Ishikawa (cell line): ENCODE results near the gene TBC1D24.

ENCODE experiments used
- CEBPB ChIP-seq: IDR thresholded peaks from 2 replicates; pipeline ENCODE4 v1.6.1; 2012
- CREB1 ChIP-seq: IDR thresholded peaks from 2 replicates; pipeline ENCODE4 v1.6.1; 2012; ENCODE audit warnings: low read depth
- EGR1 ChIP-seq: IDR thresholded peaks from 2 replicates; pipeline ENCODE4 v1.6.1; 2012
- EP300 ChIP-seq: IDR thresholded peaks from 2 replicates; pipeline ENCODE4 v1.6.1; 2012; ENCODE audit warnings: borderline replicate concordance
- FOXM1 ChIP-seq: IDR thresholded peaks from 2 replicates; pipeline ENCODE4 v1.6.1; 2012; ENCODE audit warnings: low read depth, borderline replicate concordance
- MAX ChIP-seq: IDR thresholded peaks from 2 replicates; pipeline ENCODE4 v1.6.1; 2012
- NFIC ChIP-seq: IDR thresholded peaks from 2 replicates; pipeline ENCODE4 v1.6.1; 2012
- RAD21 ChIP-seq: IDR thresholded peaks from 2 replicates; pipeline ENCODE4 v1.6.1; 2012; ENCODE audit warnings: low read depth
- REST ChIP-seq: IDR thresholded peaks from 2 replicates; pipeline ENCODE4 v1.6.1; 2012; ENCODE audit warnings: low read depth, mild to moderate bottlenecking
- TAF1 ChIP-seq: IDR thresholded peaks from 2 replicates; pipeline ENCODE4 v1.6.1; 2012; ENCODE audit warnings: low read depth, mild to moderate bottlenecking
- TCF12 ChIP-seq: IDR thresholded peaks from 2 replicates; pipeline ENCODE4 v1.6.1; 2012; ENCODE audit warnings: low read depth
- TEAD4 ChIP-seq: IDR thresholded peaks from 2 replicates; pipeline ENCODE4 v1.6.1; 2012
- USF1 ChIP-seq: IDR thresholded peaks from 2 replicates; pipeline ENCODE4 v1.6.1; 2012
- YY1 ChIP-seq: IDR thresholded peaks from 2 replicates; pipeline ENCODE4 v1.6.1; 2012; ENCODE audit warnings: low read depth
- ZBTB7A ChIP-seq: IDR thresholded peaks from 2 replicates; pipeline ENCODE4 v1.6.1; 2012; ENCODE audit warnings: low read depth

Gene TBC1D24

GRCh38 chr16:2505695-2506094, 30.8 kb downstream of the TBC1D24 start:
- TF ChIP-seq CREB1 (no peak), EP300 (no peak)

- TF ChIP-seq TCF12 (no peak), FOXM1 (no peak)
Observed at GRCh38 chr16:2507052-2507659, 32.2 kb downstream of the TBC1D24 start.

- TF ChIP-seq USF1 (no peak), TCF12 (no peak), TEAD4 (no peak), FOXM1 (no peak), CEBPB (no peak), EP300 (no peak), EGR1 (no peak), TAF1 (no peak), REST (no peak), CREB1 (no peak), YY1 (no peak), MAX (no peak), RAD21 (no peak)
Observed at GRCh38 chr16:2507665-2508064, 32.7 kb downstream of the TBC1D24 start.

GRCh38 chr16:2508722-2509400, 33.9 kb downstream of the TBC1D24 start:
- TF ChIP-seq CREB1 = no peak
- TF ChIP-seq RAD21 = no peak
- TF ChIP-seq CEBPB = no peak
- TF ChIP-seq REST = no peak
- TF ChIP-seq MAX = no peak
- no peak for TF ChIP-seq NFIC
- no peak for TF ChIP-seq FOXM1
- no peak for TF ChIP-seq YY1
- no peak for TF ChIP-seq TEAD4
- no peak for TF ChIP-seq TCF12
- no peak for TF ChIP-seq TAF1
- TF ChIP-seq USF1 = no peak
- no peak for TF ChIP-seq EP300
- TF ChIP-seq EGR1 = no peak
- TF ChIP-seq ZBTB7A = no peak

- TF ChIP-seq MAX (no peak), TAF1 (no peak), CREB1 (no peak), TCF12 (no peak), CEBPB (no peak), EGR1 (no peak), REST (no peak), NFIC (no peak), YY1 (no peak), EP300 (no peak), ZBTB7A (no peak), FOXM1 (no peak), RAD21 (no peak), TEAD4 (no peak), USF1 (no peak)
Observed at GRCh38 chr16:2511128-2511800, 36.3 kb downstream of the TBC1D24 start.
